ENCODE results near the gene WDR26. TPM values are rescaled to one million over a fixed set of nuclear protein-coding genes. Genes with fewer than 3 reads are reported as not detected.

WDR26 gene
- total RNA-seq, 2 donors from 2014 or later, result 87.7 to 103 TPM

GRCh38 chr1:224450561-224451350 is 16.2 kb upstream of the WDR26 start:
- Mint-ChIP-seq H3K27me3 (no peaks in the 10 kb centered on the region), H3K4me1 (ENCODE audit: low read depth in 2 of 2) (peaks cover 0 to 7% of the 10 kb centered on the region in 2 donors), H3K4me3 (no peak overlapping the region), H3K36me3 (no peaks in the 10 kb centered on the region), H3K27ac (no peak overlapping the region), H3K9me3 (no peaks in the 10 kb centered on the region)
- DNase-seq (ENCODE audit: low spot score), result no peak
- ATAC-seq, result no peak

GRCh38 chr1:224450159-224450558 is 15.6 kb upstream of the WDR26 start:
- ATAC-seq (no peak), DNase-seq (ENCODE audit: low spot score) (no peak)
- Mint-ChIP-seq H3K27ac (peak overlapping the region in 1 of 2 donors; percentile 11), H3K4me1 (ENCODE audit: low read depth in 2 of 2) (peaks cover 0 to 11% of the 10 kb centered on the region in 2 donors), H3K4me3 (no peak overlapping the region), H3K36me3 (no peaks in the 10 kb centered on the region), H3K9me3 (no peaks in the 10 kb centered on the region), H3K27me3 (no peaks in the 10 kb centered on the region)

- Mint-ChIP-seq H3K9me3 (no peaks in the 10 kb centered on the region), H3K27ac (no peak overlapping the region), H3K36me3 (no peaks in the 10 kb centered on the region), H3K27me3 (no peaks in the 10 kb centered on the region), H3K4me3 (no peak overlapping the region), H3K4me1 (ENCODE audit: low read depth in 2 of 2) (peaks cover 0 to 11% of the 10 kb centered on the region in 2 donors)
- ATAC-seq (no peak), DNase-seq (ENCODE audit: low spot score) (no peak)
Measured at GRCh38 chr1:224448453-224449017, 13.9 kb upstream of the WDR26 start.

- Mint-ChIP-seq H3K36me3 (no peaks in the 10 kb centered on the region), H3K27ac (peak overlapping the region in 1 of 2 donors; percentile 47), H3K27me3 (no peaks in the 10 kb centered on the region), H3K4me3 (no peak overlapping the region), H3K4me1 (ENCODE audit: low read depth in 2 of 2) (peaks cover 0 to 11% of the 10 kb centered on the region in 2 donors), H3K9me3 (no peaks in the 10 kb centered on the region)
- DNase-seq (ENCODE audit: low spot score) (no peak), ATAC-seq (no peak)
Measured at GRCh38 chr1:224447971-224448370, 13.4 kb upstream of the WDR26 start.

- H3K9me3 Mint-ChIP-seq, result no peaks in the 10 kb centered on the region
- DNase-seq (ENCODE audit: low spot score) (no peak), ATAC-seq (no peak)
- H3K4me1 Mint-ChIP-seq (ENCODE audit: low read depth in 2 of 2), result peaks cover 0 to 11% of the 10 kb centered on the region in 2 donors
- H3K27me3 Mint-ChIP-seq, result no peaks in the 10 kb centered on the region
- no peak overlapping the region for H3K4me3 Mint-ChIP-seq
- H3K36me3 Mint-ChIP-seq, result no peaks in the 10 kb centered on the region
- no peak overlapping the region for H3K27ac Mint-ChIP-seq
Measured at GRCh38 chr1:224447251-224447650, 12.7 kb upstream of the WDR26 start.

GRCh38 chr1:224438989-224439388 is 4.4 kb upstream of the WDR26 start:
- ATAC-seq (no peak), DNase-seq (ENCODE audit: low spot score) (no peak)
- Mint-ChIP-seq H3K9me3 (no peaks in the 10 kb centered on the region), H3K4me1 (ENCODE audit: low read depth in 2 of 2) (peaks cover 12 to 19% of the 10 kb centered on the region in 2 donors), H3K36me3 (no peaks in the 10 kb centered on the region), H3K4me3 (no peak overlapping the region), H3K27me3 (no peaks in the 10 kb centered on the region), H3K27ac (no peak overlapping the region)

GRCh38 chr1:224435999-224436398 is 1.4 kb upstream of the WDR26 start:
- Mint-ChIP-seq H3K27me3 (no peaks in the 10 kb centered on the region), H3K36me3 (peaks cover 11% of the 10 kb centered on the region), H3K9me3 (no peaks in the 10 kb centered on the region), H3K4me3 (peak overlapping the region; percentile 79), H3K27ac (peak overlapping the region; percentile 90 to 93), H3K4me1 (ENCODE audit: low read depth in 2 of 2) (peaks cover 31 to 42% of the 10 kb centered on the region in 2 donors)
- DNase-seq (ENCODE audit: low spot score) (no peak), ATAC-seq (no peak)

GRCh38 chr1:224435318-224435763 is 744 bp upstream of the WDR26 start:
- H3K4me3 Mint-ChIP-seq, result peak overlapping the region; percentile 79
- no peak for DNase-seq (ENCODE audit: low spot score)

GRCh38 chr1:224433701-224434672 is 610 bp downstream of the WDR26 start:
- ATAC-seq (peak; percentile 45 to 59), DNase-seq (ENCODE audit: low spot score) (peak; percentile 67)
- no peaks in the 10 kb centered on the region for H3K9me3 Mint-ChIP-seq
- no peaks in the 10 kb centered on the region for H3K27me3 Mint-ChIP-seq
- H3K4me1 Mint-ChIP-seq (ENCODE audit: low read depth in 2 of 2), result peaks cover 39 to 49% of the 10 kb centered on the region in 2 donors
- H3K27ac Mint-ChIP-seq, result peak overlapping the region; percentile 90 to 93
- peak overlapping the region; percentile 87 for H3K4me3 Mint-ChIP-seq
- H3K36me3 Mint-ChIP-seq, result peaks cover 17% of the 10 kb centered on the region

More at GRCh38 chr1:224435318-224435763, 744 bp upstream of the WDR26 start:
- Mint-ChIP-seq H3K27me3 (no peaks in the 10 kb centered on the region), H3K27ac (peak overlapping the region; percentile 90 to 93), H3K4me1 (ENCODE audit: low read depth in 2 of 2) (peaks cover 36 to 48% of the 10 kb centered on the region in 2 donors), H3K9me3 (no peaks in the 10 kb centered on the region), H3K36me3 (peaks cover 16% of the 10 kb centered on the region)
- peak; percentile 0 to 43 for ATAC-seq

- ATAC-seq, result peak; percentile 1 to 15
- peak overlapping the region; percentile 64 to 74 for H3K27ac Mint-ChIP-seq
- H3K4me3 Mint-ChIP-seq, result peak overlapping the region; percentile 87
- DNase-seq (ENCODE audit: low spot score), result no peak
- H3K36me3 Mint-ChIP-seq, result peaks cover 17% of the 10 kb centered on the region
- H3K27me3 Mint-ChIP-seq, result no peaks in the 10 kb centered on the region
- H3K4me1 Mint-ChIP-seq (ENCODE audit: low read depth in 2 of 2), result peaks cover 43 to 49% of the 10 kb centered on the region in 2 donors
- no peaks in the 10 kb centered on the region for H3K9me3 Mint-ChIP-seq
Measured at GRCh38 chr1:224433041-224433691, 1.4 kb downstream of the WDR26 start.

GRCh38 chr1:224432672-224433040 is 1.9 kb downstream of the WDR26 start:
- Mint-ChIP-seq H3K4me1 (ENCODE audit: low read depth in 2 of 2) (peaks cover 45 to 49% of the 10 kb centered on the region in 2 donors), H3K9me3 (no peaks in the 10 kb centered on the region), H3K27me3 (no peaks in the 10 kb centered on the region), H3K4me3 (peak overlapping the region; percentile 87), H3K36me3 (peaks cover 17% of the 10 kb centered on the region), H3K27ac (peak overlapping the region; percentile 64 to 74)
- DNase-seq (ENCODE audit: low spot score), result no peak
- no peak for ATAC-seq

- Mint-ChIP-seq H3K36me3 (peaks cover 21% of the 10 kb centered on the region), H3K9me3 (no peaks in the 10 kb centered on the region), H3K27ac (peak overlapping the region; percentile 64 to 74), H3K4me3 (peak overlapping the region; percentile 87), H3K27me3 (no peaks in the 10 kb centered on the region), H3K4me1 (ENCODE audit: low read depth in 2 of 2) (peaks cover 49 to 52% of the 10 kb centered on the region in 2 donors)
- ATAC-seq, result no peak
- DNase-seq (ENCODE audit: low spot score), result no peak
Measured at GRCh38 chr1:224432146-224432545, 2.5 kb downstream of the WDR26 start.

GRCh38 chr1:224431726-224432125 is 2.9 kb downstream of the WDR26 start:
- H3K36me3 Mint-ChIP-seq, result peaks cover 22% of the 10 kb centered on the region
- no peaks in the 10 kb centered on the region for H3K9me3 Mint-ChIP-seq
- ATAC-seq (no peak), DNase-seq (ENCODE audit: low spot score) (no peak)
- H3K27ac Mint-ChIP-seq, result peak overlapping the region; percentile 64 to 74
- peaks cover 47 to 50% of the 10 kb centered on the region in 2 donors for H3K4me1 Mint-ChIP-seq (ENCODE audit: low read depth in 2 of 2)
- no peaks in the 10 kb centered on the region for H3K27me3 Mint-ChIP-seq
- H3K4me3 Mint-ChIP-seq, result peak overlapping the region; percentile 87

Measured in natural killer cell treated with Interleukin-12 subunit alpha and Interleukin-12 subunit beta and Interleukin-15 and Interleukin-18, amount 100 ng/mL, for 72 hours (primary cell).